Calu3 (cell line): ENCODE data around the gene MRPS26. TPM values are rescaled to one million over a fixed set of nuclear protein-coding genes. Genes with fewer than 3 reads are reported as not detected.

Experiments
- BruUV-seq: library from RNA; stranded (reverse); fragments of 400-500 nt; replicated peaks from 2 replicates; lab custom pipeline; 2021; lab: Mats Ljungman, UMichigan
- CTCF ChIA-PET: fragments of 300-600 bp; sonication (Branson Sonifier 250); formaldehyde crosslinking; loops from one replicate; lab custom pipeline; 2022; ENCODE audit warnings: antibody characterized with exemption; lab: Charles Lee
- DNase-seq: peaks from one replicate; pipeline ENCODE4 v3.0.0; 2022
- H3K27ac Mint-ChIP-seq: one replicate; pipeline ENCODE4 v1.8.0; 2022; ENCODE audit warnings: mixed read lengths; ENCODE audit not compliant: unreplicated experiment
- H3K27me3 Mint-ChIP-seq: one replicate; pipeline ENCODE4 v1.8.0; 2022; ENCODE audit warnings: mixed read lengths; ENCODE audit not compliant: unreplicated experiment
- H3K36me3 Mint-ChIP-seq: one replicate; pipeline ENCODE4 v1.8.0; 2022; ENCODE audit warnings: mild to moderate bottlenecking, moderate library complexity, mixed read lengths; ENCODE audit not compliant: insufficient read depth, unreplicated experiment
- H3K4me1 Mint-ChIP-seq: one replicate; pipeline ENCODE4 v1.8.0; 2022; ENCODE audit warnings: mild to moderate bottlenecking, low read depth, mixed read lengths; ENCODE audit not compliant: unreplicated experiment
- H3K4me3 Mint-ChIP-seq: one replicate; pipeline ENCODE4 v1.8.0; 2022; ENCODE audit warnings: mild to moderate bottlenecking, low read depth, moderate library complexity, mixed read lengths; ENCODE audit not compliant: unreplicated experiment
- H3K9me3 Mint-ChIP-seq: one replicate; pipeline ENCODE4 v1.8.0; 2022; ENCODE audit warnings: low read depth, mixed read lengths; ENCODE audit not compliant: unreplicated experiment
- CTCF ChIP-seq: fragments of 200-600 bp; IDR thresholded peaks from one replicate; pipeline ENCODE4 v1.8.0; 2022; ENCODE audit warnings: antibody characterized with exemption; ENCODE audit not compliant: unreplicated experiment
- intact Hi-C: fragments of 100-400 bp; cut with micrococcal nuclease; formaldehyde crosslinking; loops from one replicate; pipeline ENCODE4 v1.10.0; 2022; ENCODE audit not compliant: unreplicated experiment
- total RNA-seq: library from RNA; stranded (reverse); gene quantifications from 2 replicates; pipeline ENCODE4 v1.2.3, GENCODE V29; 2022

MRPS26 gene
- total RNA-seq, 1 experiment from 2014 or later: 30.7 TPM

GRCh38 chr20:3082306-3082951 lies 36.6 kb downstream of the MRPS26 start:
- no peak for TF ChIP-seq CTCF
- H3K4me3 Mint-ChIP-seq: no peak overlapping the region
- H3K9me3 Mint-ChIP-seq: no peaks in the 10 kb centered on the region
- H3K4me1 Mint-ChIP-seq: no peaks in the 10 kb centered on the region
- no peaks in the 10 kb centered on the region for H3K36me3 Mint-ChIP-seq
- peaks cover 51% of the 10 kb centered on the region for H3K27me3 Mint-ChIP-seq
- CTCF ChIA-PET: interaction anchor here (0.7 kb wide), 1 partner anchor 503 kb away, joined by 3 read pairs; no protein-coding TSS in a partner anchor
- intact Hi-C loops: no loop called here
- no TSS peak for BruUV-seq
- DNase-seq: no peak
- H3K27ac Mint-ChIP-seq: no peak overlapping the region

- H3K27ac Mint-ChIP-seq: no peak overlapping the region
- H3K4me1 Mint-ChIP-seq: no peaks in the 10 kb centered on the region
- H3K9me3 Mint-ChIP-seq: no peaks in the 10 kb centered on the region
- no peak for DNase-seq
- intact Hi-C loops: no loop called here
- H3K36me3 Mint-ChIP-seq: no peaks in the 10 kb centered on the region
- CTCF ChIA-PET: interaction anchor here (0.7 kb wide), 1 partner anchor 504 kb away, joined by 3 read pairs; no protein-coding TSS in a partner anchor
- peaks cover 51% of the 10 kb centered on the region for H3K27me3 Mint-ChIP-seq
- TF ChIP-seq CTCF: no peak
- no TSS peak for BruUV-seq
- no peak overlapping the region for H3K4me3 Mint-ChIP-seq
Measured at GRCh38 chr20:3082955-3083952, 37.4 kb downstream of the MRPS26 start.

- TF ChIP-seq CTCF: no peak
- Mint-ChIP-seq H3K9me3 (no peaks in the 10 kb centered on the region), H3K4me3 (no peak within 1 kb of the TSS), H3K27me3 (peaks cover 59% of the 10 kb centered on the region), H3K27ac (no peak within 1 kb of the TSS), H3K36me3 (no peaks in the 10 kb centered on the region), H3K4me1 (no peaks in the 10 kb centered on the region)
- BruUV-seq: no TSS peak
- intact Hi-C loops: no loop called here
- no peak for DNase-seq
- CTCF ChIA-PET: no interaction called here
Measured at GRCh38 chr20:3084283-3084985, 38.6 kb downstream of the MRPS26 start, which contains the start of gene AVP. TSS of gene AVP (minus strand) at chr20:3084724. CDS start at chr20:3084674, 50 bp downstream.

GRCh38 chr20:3084986-3085360 lies 39.1 kb downstream of the MRPS26 start:
- Mint-ChIP-seq H3K4me3 (no peak overlapping the region), H3K27ac (no peak overlapping the region), H3K9me3 (no peaks in the 10 kb centered on the region), H3K36me3 (no peaks in the 10 kb centered on the region), H3K27me3 (peaks cover 63% of the 10 kb centered on the region), H3K4me1 (no peaks in the 10 kb centered on the region)
- DNase-seq: no peak
- BruUV-seq: no TSS peak
- intact Hi-C loops: no loop called here
- CTCF ChIA-PET: interaction anchor here (0.5 kb wide), 1 partner anchor 907 kb away, joined by 3 read pairs; no protein-coding TSS in a partner anchor
- no peak for TF ChIP-seq CTCF
